GM13977 (cell line): ENCODE data around the gene NRF1.
"Not testable (repeated sequence)": the region's sequence is repeated elsewhere in the genome, so short reads cannot be mapped to it uniquely, and the experiment has no call there.

Experiments
- DNase-seq: peaks from one replicate; pipeline ENCODE4 v3.0.0; 2012; ENCODE audit warnings: low spot score
- CTCF ChIP-seq: IDR thresholded peaks from 2 replicates; pipeline ENCODE4 v1.5.1; 2012; ENCODE audit warnings: mild to moderate bottlenecking, control low read depth; ENCODE audit not compliant: insufficient read depth; ENCODE audit errors: extremely low read depth, missing control alignments
- in situ Hi-C: fragments of 300-500 bp; cut with MboI; formaldehyde crosslinking; loops from one replicate; pipeline ENCODE4 v1.12.0; 2022; ENCODE audit warnings: low sequenced_read_pairs, low pct_unique_long_range_greater_than_20kb, mixed read lengths, inconsistent platforms; ENCODE audit not compliant: unreplicated experiment

Gene NRF1

GRCh38 chr7:129572205-129572604 lies 39.3 kb upstream of the NRF1 start:
- in situ Hi-C loops, result no loop called here
- no peak for TF ChIP-seq CTCF
- DNase-seq, result no peak

- in situ Hi-C loops, result no loop called here
- DNase-seq, result no peak
- no peak for TF ChIP-seq CTCF
Measured at GRCh38 chr7:129574487-129574886, 37.0 kb upstream of the NRF1 start.

GRCh38 chr7:129575699-129576098 lies 35.8 kb upstream of the NRF1 start:
- no peak for TF ChIP-seq CTCF
- no peak for DNase-seq
- in situ Hi-C loops, result no loop called here

GRCh38 chr7:129576138-129576537 lies 35.4 kb upstream of the NRF1 start:
- in situ Hi-C loops, result no loop called here
- TF ChIP-seq CTCF, result no peak
- DNase-seq, result no peak

GRCh38 chr7:129578829-129579228 lies 32.7 kb upstream of the NRF1 start:
- in situ Hi-C loops, result no loop called here
- TF ChIP-seq CTCF, result no peak
- DNase-seq, result no peak

GRCh38 chr7:129586179-129586578 lies 25.3 kb upstream of the NRF1 start:
- not testable (repeated sequence) for DNase-seq

GRCh38 chr7:129588268-129588667 lies 23.3 kb upstream of the NRF1 start:
- no peak for TF ChIP-seq CTCF
- in situ Hi-C loops, result no loop called here
- no peak for DNase-seq

More at GRCh38 chr7:129586179-129586578, 25.3 kb upstream of the NRF1 start:
- in situ Hi-C loops, result not testable (repeated sequence)
